GM12865 (cell line): Measurements from ENCODE around the gene CDK1.
"Not testable (repeated sequence)": the region's sequence is repeated elsewhere in the genome, so short reads cannot be mapped to it uniquely, and the experiment has no call there.

Experiments used
- DNase-seq: peaks from one replicate; pipeline ENCODE4 v3.0.0; 2010; ENCODE audit warnings: low read depth
- H3K4me3 ChIP-seq: 2 replicates; pipeline ENCODE4 v1.5.1; 2011; ENCODE audit warnings: mild to moderate bottlenecking, low read depth, low read length, control low read depth
- TF ChIP-seq, protein P1 (sequence below): IDR thresholded peaks from 2 replicates; pipeline ENCODE4 v1.5.1; 2011; ENCODE audit warnings: low read length, control low read depth, low read depth, inconsistent platforms; ENCODE audit not compliant: insufficient read depth; ENCODE audit errors: missing control alignments

Gene CDK1

DNA sequence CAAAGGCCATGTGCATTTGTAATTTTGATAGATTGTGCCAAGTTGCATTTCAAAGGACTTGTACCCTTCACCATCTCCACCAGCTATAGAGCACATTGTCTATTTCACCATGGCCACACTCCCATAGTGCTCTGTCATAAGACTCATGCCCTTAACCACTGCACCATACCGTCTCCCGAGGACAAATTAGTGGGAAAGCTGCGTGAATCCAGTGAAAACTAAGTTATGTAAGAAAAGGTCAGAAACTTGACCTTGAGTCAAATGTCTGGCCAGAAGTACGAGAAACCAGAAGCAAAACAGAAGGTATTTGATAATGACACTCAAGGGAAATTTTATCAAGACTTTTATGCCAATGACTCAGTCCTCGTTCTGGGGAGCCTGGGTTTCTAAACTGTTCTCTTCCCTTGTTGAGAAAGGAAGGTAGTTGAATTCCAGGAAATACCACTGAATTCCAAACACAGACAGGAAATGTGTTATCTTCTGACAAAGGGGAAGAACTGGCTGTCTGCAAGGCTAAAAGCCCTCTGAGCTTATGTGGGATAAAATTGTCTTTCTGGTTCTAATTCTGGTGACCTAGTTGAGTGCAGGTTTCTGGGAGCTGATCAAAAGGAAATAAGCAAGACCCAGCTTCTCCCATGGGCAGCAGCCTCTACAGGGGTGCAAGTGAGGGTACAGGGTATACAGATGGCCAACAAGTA lies 49.7 kb downstream of the CDK1 start:
- H3K4me3 ChIP-seq = no peak overlapping the region
- no peak for DNase-seq
- TF ChIP-seq, protein P1, sequence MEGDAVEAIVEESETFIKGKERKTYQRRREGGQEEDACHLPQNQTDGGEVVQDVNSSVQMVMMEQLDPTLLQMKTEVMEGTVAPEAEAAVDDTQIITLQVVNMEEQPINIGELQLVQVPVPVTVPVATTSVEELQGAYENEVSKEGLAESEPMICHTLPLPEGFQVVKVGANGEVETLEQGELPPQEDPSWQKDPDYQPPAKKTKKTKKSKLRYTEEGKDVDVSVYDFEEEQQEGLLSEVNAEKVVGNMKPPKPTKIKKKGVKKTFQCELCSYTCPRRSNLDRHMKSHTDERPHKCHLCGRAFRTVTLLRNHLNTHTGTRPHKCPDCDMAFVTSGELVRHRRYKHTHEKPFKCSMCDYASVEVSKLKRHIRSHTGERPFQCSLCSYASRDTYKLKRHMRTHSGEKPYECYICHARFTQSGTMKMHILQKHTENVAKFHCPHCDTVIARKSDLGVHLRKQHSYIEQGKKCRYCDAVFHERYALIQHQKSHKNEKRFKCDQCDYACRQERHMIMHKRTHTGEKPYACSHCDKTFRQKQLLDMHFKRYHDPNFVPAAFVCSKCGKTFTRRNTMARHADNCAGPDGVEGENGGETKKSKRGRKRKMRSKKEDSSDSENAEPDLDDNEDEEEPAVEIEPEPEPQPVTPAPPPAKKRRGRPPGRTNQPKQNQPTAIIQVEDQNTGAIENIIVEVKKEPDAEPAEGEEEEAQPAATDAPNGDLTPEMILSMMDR = no peak

GRCh38 chr10:60828489-60828852 lies 50.2 kb downstream of the CDK1 start:
- TF ChIP-seq, protein P1 = no peak
- no peak for DNase-seq

GRCh38 chr10:60832136-60832535 lies 53.9 kb downstream of the CDK1 start:
- not testable (repeated sequence) for H3K4me3 ChIP-seq, DNase-seq

More at GRCh38 chr10:60828489-60828852, 50.2 kb downstream of the CDK1 start:
- no peak overlapping the region for H3K4me3 ChIP-seq

GRCh38 chr10:60834401-60834800 lies 56.1 kb downstream of the CDK1 start:
- DNase-seq = no peak
- no peak overlapping the region for H3K4me3 ChIP-seq
- TF ChIP-seq, protein P1 = no peak

- H3K4me3 ChIP-seq = no peak overlapping the region
- TF ChIP-seq, protein P1 = no peak
- DNase-seq = no peak
These were observed 56.8 kb downstream of the CDK1 start for GRCh38 chr10:60835049-60835448.

GRCh38 chr10:60841227-60841626 lies 62.9 kb downstream of the CDK1 start:
- DNase-seq, H3K4me3 ChIP-seq: not testable (repeated sequence)

GRCh38 chr10:60842694-60843093 lies 64.4 kb downstream of the CDK1 start:
- H3K4me3 ChIP-seq = no peak overlapping the region
- DNase-seq = no peak
- TF ChIP-seq, protein P1 = no peak
